ENCODE data around the gene PLCE1.

GRCh38 chr10:94003488-94003887 lies 9.8 kb downstream of the PLCE1 start:
- TF ChIP-seq CTCF (conservative IDR thresholded peaks at IDR 0.05) (no peak), ZFX (IDR thresholded peaks at IDR 0.05) (no peak)

Data from C4-2B (cell line).